Stimulated activated effector memory CD8-positive, alpha-beta T cell treated with anti-CD3 and anti-CD28 coated beads, Interleukin-12 subunit alpha, Interleukin-12 subunit beta, amount 100 ng/mL, for 72 hours (primary cell): Measurements from ENCODE around the gene AIFM2.
"Not testable (repeated sequence)": the region's sequence is repeated elsewhere in the genome, so short reads cannot be mapped to it uniquely, and the experiment has no call there.

Source experiments
- ATAC-seq: fragments of 150-1000 bp; cut with Tn5 transposase; 2 replicates; pipeline ENCODE4 v1.10.0; 2021
- DNase-seq, 2 donors: peaks; one replicate each; pipeline ENCODE4 v3.0.0; 2021 to 2022; ENCODE audit warnings: low spot score in 2 of 2
- H3K27ac Mint-ChIP-seq: one replicate; pipeline ENCODE4 v1.8.0; 2022; ENCODE audit warnings: mild to moderate bottlenecking, mixed read lengths
- H3K36me3 Mint-ChIP-seq: one replicate; pipeline ENCODE4 v1.8.0; 2022; ENCODE audit warnings: mild to moderate bottlenecking, mixed read lengths
- H3K4me1 Mint-ChIP-seq: one replicate; pipeline ENCODE4 v1.8.0; 2022; ENCODE audit warnings: mixed read lengths
- H3K4me3 Mint-ChIP-seq: one replicate; pipeline ENCODE4 v1.8.0; 2022; ENCODE audit warnings: mild to moderate bottlenecking, mixed read lengths
- H3K9me3 Mint-ChIP-seq: one replicate; pipeline ENCODE4 v1.8.0; 2022; ENCODE audit warnings: mixed read lengths

AIFM2 gene

GRCh38 chr10:70132098-70133029, at the start of gene AIFM2:
AIFM2 (minus strand) TSS chr10:70132825; CDS start chr10:70124084, 8,741 bp downstream.
- Mint-ChIP-seq H3K36me3 (peaks cover 12% of the 10 kb centered on the region), H3K4me3 (peak within 1 kb of the TSS; percentile 89), H3K4me1 (peaks cover 33% of the 10 kb centered on the region), H3K27ac (peak within 1 kb of the TSS; percentile 98), H3K9me3 (no peaks in the 10 kb centered on the region)
- peak; percentile 87 for ATAC-seq
- DNase-seq = peak; percentile 39 to 77

DNA sequence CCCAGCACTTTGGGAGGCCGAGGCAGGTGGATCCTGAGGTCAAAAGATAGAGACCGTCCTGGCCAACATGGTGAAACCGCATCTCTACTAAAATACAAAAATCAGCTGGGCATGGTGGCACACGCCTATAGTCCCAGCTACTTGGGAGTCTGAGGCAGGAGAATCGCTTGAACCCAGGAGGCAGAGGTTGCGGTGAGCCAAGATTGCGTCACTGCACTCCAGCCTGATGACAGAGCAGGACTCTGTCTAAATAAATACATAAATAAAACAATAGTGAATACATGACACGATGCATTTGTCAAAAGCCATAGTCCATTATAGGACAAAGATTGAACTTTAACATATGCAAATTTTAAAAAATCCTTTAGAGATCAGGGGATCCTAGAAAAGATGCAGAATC, 46.6 kb upstream of the AIFM2 start:
- H3K27ac Mint-ChIP-seq, ATAC-seq, H3K4me1 Mint-ChIP-seq, DNase-seq, H3K36me3 Mint-ChIP-seq, H3K9me3 Mint-ChIP-seq, H3K4me3 Mint-ChIP-seq: not testable (repeated sequence)

DNA sequence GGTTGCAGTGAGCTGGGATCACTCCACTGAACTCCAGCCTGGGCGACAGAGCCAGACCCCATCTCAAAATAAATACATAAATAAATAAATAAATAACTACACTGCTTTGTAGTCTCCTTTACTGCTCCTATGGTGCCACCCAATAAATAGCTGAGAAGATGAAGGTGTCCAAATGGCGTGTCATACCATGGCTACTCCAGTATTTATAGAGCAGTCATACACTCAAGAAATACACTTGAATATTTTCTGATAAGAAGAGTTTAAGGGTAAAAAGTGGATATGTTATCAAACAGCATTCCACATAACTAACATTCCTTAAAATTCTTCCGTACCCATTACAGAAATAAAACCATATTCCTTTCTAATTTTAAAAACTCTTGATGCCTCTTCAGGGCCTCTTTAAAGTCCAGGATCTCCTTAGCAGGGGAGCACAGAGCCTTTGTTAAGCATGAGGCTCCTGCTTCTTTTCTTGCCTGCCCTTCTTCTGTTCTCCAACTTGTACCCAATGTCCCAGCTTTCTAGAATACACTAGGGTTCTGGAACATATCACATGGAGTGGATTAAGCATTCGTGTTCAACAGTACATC, 45.6 kb upstream of the AIFM2 start:
- H3K36me3 Mint-ChIP-seq = no peaks in the 10 kb centered on the region
- ATAC-seq (no peak), DNase-seq (no peak)
- H3K9me3 Mint-ChIP-seq = no peaks in the 10 kb centered on the region
- no peak overlapping the region for H3K27ac Mint-ChIP-seq
- no peak overlapping the region for H3K4me3 Mint-ChIP-seq
- H3K4me1 Mint-ChIP-seq = peaks cover 9% of the 10 kb centered on the region

GRCh38 chr10:70176441-70176840, 43.8 kb upstream of the AIFM2 start:
- Mint-ChIP-seq H3K27ac (no peak overlapping the region), H3K9me3 (no peaks in the 10 kb centered on the region), H3K4me1 (peaks cover 14% of the 10 kb centered on the region)

GRCh38 chr10:70175516-70175915, 42.9 kb upstream of the AIFM2 start:
- ATAC-seq (no peak), DNase-seq (no peak)
- H3K27ac Mint-ChIP-seq = peak overlapping the region; percentile 87
- peaks cover 6% of the 10 kb centered on the region for H3K36me3 Mint-ChIP-seq
- peaks cover 19% of the 10 kb centered on the region for H3K4me1 Mint-ChIP-seq
- no peaks in the 10 kb centered on the region for H3K9me3 Mint-ChIP-seq
- no peak overlapping the region for H3K4me3 Mint-ChIP-seq

More at GRCh38 chr10:70176441-70176840, 43.8 kb upstream of the AIFM2 start:
- no peak overlapping the region for H3K4me3 Mint-ChIP-seq
- ATAC-seq (peak; percentile 37), DNase-seq (no peak)
- H3K36me3 Mint-ChIP-seq = no peaks in the 10 kb centered on the region

DNA sequence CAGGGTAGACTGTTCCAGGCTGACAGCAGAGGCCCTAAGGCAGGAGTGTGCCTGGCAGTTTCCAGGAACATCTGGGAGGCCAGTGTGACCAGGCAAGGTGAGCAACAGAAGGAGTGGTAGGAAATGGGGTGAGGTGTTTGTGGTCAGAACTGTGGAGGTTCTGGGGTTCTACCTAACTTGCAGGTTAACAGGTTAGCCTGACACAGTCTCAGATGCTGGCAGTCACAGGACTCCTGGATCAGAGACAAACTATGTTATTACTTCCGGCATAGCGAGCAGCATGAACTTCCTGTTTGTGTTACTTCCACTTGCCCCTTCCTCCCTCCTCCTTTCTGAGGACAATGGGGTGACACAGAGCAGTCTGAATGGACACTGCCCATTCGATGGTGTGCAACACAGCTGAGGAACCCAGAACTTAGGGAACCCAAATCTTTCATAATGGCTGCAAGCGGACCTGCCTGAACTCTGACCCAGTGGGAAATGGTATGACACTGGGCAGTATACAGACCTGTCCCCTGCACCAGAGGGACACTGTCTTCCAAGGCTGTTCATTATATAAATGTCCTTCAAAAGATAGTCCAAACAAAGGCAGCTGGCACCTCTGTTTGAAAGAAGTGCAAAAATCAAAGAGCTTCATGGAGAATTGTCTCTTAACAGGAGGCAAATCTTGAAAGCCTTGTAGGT, 41.6 kb upstream of the AIFM2 start:
- peak; percentile 14 to 70 for DNase-seq
- H3K36me3 Mint-ChIP-seq = peaks cover 19% of the 10 kb centered on the region
- H3K4me3 Mint-ChIP-seq = peak overlapping the region; percentile 27
- ATAC-seq = no peak
- no peaks in the 10 kb centered on the region for H3K9me3 Mint-ChIP-seq
- H3K4me1 Mint-ChIP-seq = peaks cover 23% of the 10 kb centered on the region
- H3K27ac Mint-ChIP-seq = peak overlapping the region; percentile 87

DNA sequence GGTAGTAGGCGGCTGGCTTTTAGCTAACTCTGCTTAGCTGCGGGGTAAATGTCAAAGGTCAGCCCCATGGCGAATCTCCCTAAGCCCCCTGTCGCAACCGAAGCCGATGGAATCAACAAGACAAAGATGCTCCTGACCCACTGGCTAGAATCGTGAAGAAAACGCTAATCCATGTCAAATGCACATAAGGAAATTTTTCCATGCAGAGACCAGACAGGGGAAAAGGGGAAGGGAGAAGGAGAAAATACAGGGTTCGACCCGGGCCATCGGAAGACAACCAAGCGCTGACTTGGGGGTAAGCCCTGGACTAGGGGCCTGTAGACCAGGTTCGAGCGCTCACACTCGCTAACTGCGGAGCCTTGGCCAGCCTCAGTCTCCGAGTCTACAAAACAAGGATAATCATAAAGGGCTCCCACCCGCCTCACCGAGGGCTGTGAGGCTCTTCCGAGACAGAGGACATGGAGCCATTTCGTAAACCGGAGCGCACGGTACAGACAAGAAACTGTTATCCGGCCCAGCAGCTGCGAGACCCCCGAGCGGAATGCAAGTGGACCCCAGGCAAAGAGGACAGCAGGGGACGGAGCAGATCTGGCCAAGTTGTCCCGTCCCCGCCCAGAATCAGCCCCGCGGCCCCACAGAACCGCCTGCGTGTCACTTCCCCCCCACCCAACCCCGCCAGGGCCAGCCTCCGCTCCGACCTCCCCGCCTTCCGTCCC, 37.2 kb upstream of the AIFM2 start:
- peaks cover 63% of the 10 kb centered on the region for H3K36me3 Mint-ChIP-seq
- peak; percentile 6 for ATAC-seq
- peak overlapping the region; percentile 89 for H3K4me3 Mint-ChIP-seq

DNA sequence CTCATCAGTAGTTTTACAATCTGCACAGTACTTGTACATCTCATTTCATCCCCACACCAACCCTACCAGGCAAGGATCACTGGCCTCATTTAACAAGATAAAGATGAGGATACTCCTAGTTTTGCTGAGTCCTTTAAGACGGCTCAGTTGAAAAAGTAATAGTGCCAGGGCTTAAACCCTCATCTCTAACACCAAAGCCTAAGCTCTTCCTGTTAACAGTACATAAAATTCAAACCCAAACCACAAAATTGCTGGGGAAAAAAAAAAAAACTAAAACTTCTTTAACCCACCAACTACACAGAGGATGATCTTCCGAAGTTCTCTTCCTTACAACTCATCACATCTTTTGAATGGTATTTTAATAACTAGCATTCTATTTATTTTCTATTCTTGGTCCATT, 36.4 kb upstream of the AIFM2 start:
- no peak for ATAC-seq
- H3K9me3 Mint-ChIP-seq = no peaks in the 10 kb centered on the region
- peaks cover 52% of the 10 kb centered on the region for H3K4me1 Mint-ChIP-seq
- H3K36me3 Mint-ChIP-seq = peaks cover 71% of the 10 kb centered on the region
- DNase-seq = no peak
- peak overlapping the region; percentile 89 for H3K4me3 Mint-ChIP-seq
- peak overlapping the region; percentile 92 for H3K27ac Mint-ChIP-seq

More for the DNA sequence above, 37.2 kb upstream of the AIFM2 start:
- Mint-ChIP-seq H3K27ac (peak overlapping the region; percentile 92), H3K9me3 (no peaks in the 10 kb centered on the region), H3K4me1 (peaks cover 53% of the 10 kb centered on the region)
- DNase-seq = no peak

- Mint-ChIP-seq H3K9me3 (no peaks in the 10 kb centered on the region), H3K4me3 (peak overlapping the region; percentile 89), H3K27ac (no peak overlapping the region), H3K36me3 (peaks cover 86% of the 10 kb centered on the region), H3K4me1 (peaks cover 66% of the 10 kb centered on the region)
- DNase-seq (no peak), ATAC-seq (no peak)
Observed at GRCh38 chr10:70167246-70167645, 34.6 kb upstream of the AIFM2 start.

DNA sequence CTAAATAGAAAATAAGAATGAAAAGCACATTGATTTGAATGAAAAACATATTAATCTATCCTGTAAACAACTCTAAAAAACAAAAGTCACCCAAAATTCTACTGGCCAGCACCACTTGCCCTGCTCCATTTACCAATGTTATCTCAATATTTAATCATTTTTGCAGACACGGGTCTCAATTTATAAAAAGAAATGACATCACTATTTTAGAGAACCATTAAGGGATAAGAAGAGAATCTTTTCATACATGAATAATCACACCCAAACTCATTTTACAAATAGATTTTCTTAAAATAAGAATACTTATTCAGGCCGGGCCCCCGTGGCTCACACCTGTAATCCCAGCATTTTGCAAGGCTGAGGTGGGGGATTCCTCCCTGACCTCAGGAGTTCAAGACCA, 33.8 kb upstream of the AIFM2 start:
- DNase-seq (no peak), ATAC-seq (no peak)
- Mint-ChIP-seq H3K4me3 (no peak overlapping the region), H3K4me1 (peaks cover 69% of the 10 kb centered on the region), H3K9me3 (no peaks in the 10 kb centered on the region), H3K27ac (no peak overlapping the region), H3K36me3 (peaks cover 94% of the 10 kb centered on the region)

DNA sequence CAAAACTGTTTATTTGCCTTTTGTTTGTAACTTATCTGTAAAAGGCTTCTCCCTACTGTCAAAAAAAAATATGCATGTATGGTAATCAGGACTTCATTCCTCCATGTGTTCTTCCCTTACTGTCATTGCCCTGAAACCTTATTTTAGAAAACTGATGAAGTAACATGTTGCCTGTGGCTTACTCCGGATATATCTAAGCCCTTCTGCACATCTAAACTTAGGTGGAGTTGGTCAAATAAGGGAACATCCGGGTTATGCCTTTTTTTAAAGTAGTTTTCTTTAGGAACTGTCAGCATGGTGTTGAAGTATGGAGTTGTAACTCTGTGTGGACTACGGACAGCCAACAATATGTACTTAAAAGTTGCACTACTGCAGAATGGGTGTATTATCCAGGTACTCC, 31.5 kb upstream of the AIFM2 start:
- H3K4me1 Mint-ChIP-seq = peaks cover 68% of the 10 kb centered on the region
- DNase-seq = no peak
- no peak overlapping the region for H3K27ac Mint-ChIP-seq
- no peak for ATAC-seq
- H3K36me3 Mint-ChIP-seq = peaks cover 97% of the 10 kb centered on the region
- no peaks in the 10 kb centered on the region for H3K9me3 Mint-ChIP-seq
- peak overlapping the region; percentile 47 for H3K4me3 Mint-ChIP-seq

DNA sequence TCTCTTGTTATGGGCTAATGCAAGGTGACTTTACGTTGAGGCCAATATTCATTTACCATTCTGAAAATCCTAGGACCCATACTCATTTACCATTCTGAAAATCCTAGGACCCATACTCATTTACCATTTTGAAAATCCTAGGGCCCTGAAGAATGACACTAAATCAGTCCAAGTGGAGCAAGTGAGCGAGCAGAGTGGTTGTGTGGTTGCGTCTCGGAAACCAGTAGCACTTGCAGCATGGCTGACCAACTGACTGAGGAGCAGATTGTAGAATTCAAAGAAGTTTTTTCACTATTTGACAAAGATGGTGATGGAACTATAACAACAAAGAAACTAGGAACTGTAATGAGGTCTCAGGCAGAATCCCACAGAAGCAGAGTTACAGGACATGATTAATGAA, 30.8 kb upstream of the AIFM2 start:
- no peak for DNase-seq
- H3K27ac Mint-ChIP-seq = no peak overlapping the region
- no peaks in the 10 kb centered on the region for H3K9me3 Mint-ChIP-seq
- H3K36me3 Mint-ChIP-seq = peaks cover 97% of the 10 kb centered on the region
- peak overlapping the region; percentile 47 for H3K4me3 Mint-ChIP-seq
- ATAC-seq = no peak
- peaks cover 61% of the 10 kb centered on the region for H3K4me1 Mint-ChIP-seq

DNA sequence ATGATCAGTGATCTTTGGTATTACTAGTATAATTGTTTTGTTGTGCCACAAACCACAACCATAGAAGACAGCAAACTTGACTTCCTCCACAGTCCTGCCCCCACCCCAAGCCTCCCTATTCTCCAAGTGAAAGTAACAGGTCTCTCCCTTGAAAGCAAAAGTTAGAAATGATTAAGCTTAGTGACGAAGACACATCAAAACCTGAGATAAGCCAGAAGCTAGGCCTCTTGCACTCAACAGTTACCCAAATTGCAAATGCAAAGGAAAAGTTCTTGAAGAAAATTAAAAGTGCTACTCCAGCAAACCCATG, 30.2 kb upstream of the AIFM2 start:
- peak overlapping the region; percentile 23 for H3K27ac Mint-ChIP-seq
- H3K4me1 Mint-ChIP-seq = peaks cover 55% of the 10 kb centered on the region
- H3K4me3 Mint-ChIP-seq = peak overlapping the region; percentile 47
- H3K36me3 Mint-ChIP-seq = peaks cover 97% of the 10 kb centered on the region
- peak in 1 of 2 donors; percentile 67 for DNase-seq
- peak; percentile 95 for ATAC-seq
- no peaks in the 10 kb centered on the region for H3K9me3 Mint-ChIP-seq

DNA sequence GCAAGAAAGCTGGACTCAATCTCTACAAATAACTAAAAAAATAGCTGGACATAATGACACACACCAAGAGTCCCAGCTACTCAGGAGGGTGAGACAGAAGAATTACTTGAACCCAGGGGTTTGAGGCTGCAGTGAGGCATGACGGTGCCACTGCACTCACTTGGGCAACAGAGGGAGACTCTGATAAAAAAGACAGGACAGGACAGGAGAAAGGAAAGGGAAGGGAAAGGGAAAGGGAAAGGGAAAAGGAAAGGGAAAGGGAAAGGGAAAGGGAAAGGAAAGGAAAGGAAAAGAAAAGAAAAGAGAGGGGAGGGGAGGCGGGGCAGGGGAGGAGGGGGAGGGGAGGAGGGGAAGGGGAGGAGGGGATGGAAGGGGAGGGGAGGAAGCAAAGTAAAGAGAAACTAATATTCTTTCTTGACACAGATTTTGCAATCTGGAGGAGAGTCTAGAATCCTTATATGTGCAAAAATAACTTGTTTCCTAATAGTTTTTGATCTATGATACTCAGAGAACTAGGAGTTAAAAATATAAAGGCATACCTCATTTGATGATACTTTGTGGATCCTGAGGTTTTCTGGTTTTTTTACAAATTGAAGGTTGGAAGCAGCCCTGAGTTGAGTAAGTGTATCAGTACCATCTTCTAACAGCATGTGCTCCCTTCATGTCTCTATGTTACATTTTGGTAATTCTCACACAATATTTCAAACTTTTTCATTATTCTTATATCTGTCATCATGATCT, 29.7 kb upstream of the AIFM2 start:
- peak overlapping the region; percentile 23 for H3K27ac Mint-ChIP-seq
- peaks cover 97% of the 10 kb centered on the region for H3K36me3 Mint-ChIP-seq
- DNase-seq (no peak), ATAC-seq (peak; percentile 77)
- H3K4me3 Mint-ChIP-seq = peak overlapping the region; percentile 47
- peaks cover 49% of the 10 kb centered on the region for H3K4me1 Mint-ChIP-seq
- no peaks in the 10 kb centered on the region for H3K9me3 Mint-ChIP-seq
